Measurements from ENCODE around the gene PSMA5. TPM values are rescaled to one million over a fixed set of nuclear protein-coding genes. Genes with fewer than 3 reads are reported as not detected.
"Not testable (repeated sequence)": the region's sequence is repeated elsewhere in the genome, so short reads cannot be mapped to it uniquely, and the experiment has no call there.

PSMA5 gene
- total and polyA plus RNA-seq, 2 donors (not counting 1 experiment from before 2014, with no cell fraction given): 26.3 to 62.9 TPM

GRCh38 chr1:109475261-109475660 is 49.0 kb upstream of the PSMA5 start:
- H3K4me3 Mint-ChIP-seq: no peak overlapping the region
- Histone ChIP-seq H3K27me3 (replicated peaks in 1 of 4; ENCODE audit: control extremely low read depth in 1 of 4, control insufficient read depth in 3 of 4, insufficient read depth in 4 of 4, low read length in 3 of 4) (peaks cover 0 to 70% (median 26%) of the 10 kb centered on the region in 4 experiments), H3K4me1 (ENCODE audit: control insufficient read depth in 2 of 2, insufficient read depth in 2 of 2, low read length in 2 of 2) (no peaks in the 10 kb centered on the region), H4K20me1 (ENCODE audit: control insufficient read depth, insufficient read depth, low read length, poor library complexity, severe bottlenecking) (no peaks in the 10 kb centered on the region), H3K36me3 (replicated peaks in 1 of 2; ENCODE audit: control extremely low read depth in 1 of 2, control insufficient read depth in 1 of 2, extremely low read depth in 1 of 2, insufficient read depth in 2 of 2, low read length in 1 of 2) (no peaks in the 10 kb centered on the region), H3K4me2 (replicated peaks; ENCODE audit: low read depth, low read length, poor library complexity, severe bottlenecking) (no peak overlapping the region), H3K9ac (ENCODE audit: low read length) (no peak overlapping the region), H3K27ac (ENCODE audit: low read length in 2 of 2) (no peak overlapping the region), H3K79me2 (ENCODE audit: control insufficient read depth, insufficient read depth, low read length) (no peaks in the 10 kb centered on the region), H2AFZ (ENCODE audit: insufficient read depth, low read depth, low read length, poor library complexity, severe bottlenecking) (no peak overlapping the region), H3K9me3 (ENCODE audit: control extremely low read depth in 1 of 3, control insufficient read depth in 2 of 3, insufficient read depth in 1 of 3, low read length in 2 of 3) (peaks cover 0 to 5% (median 0%) of the 10 kb centered on the region in 3 donors), H3K4me3 (ENCODE audit: control extremely low read depth in 1 of 5, extremely low read depth in 1 of 5, insufficient read depth in 1 of 5, low read depth in 2 of 5, low read length in 4 of 5) (no peak overlapping the region)
- no peaks in the 10 kb centered on the region for H3K9me3 Mint-ChIP-seq (ENCODE audit: insufficient read depth)
- ChIA-PET POLR2A (no interaction called here), CTCF (no interaction called here)
- no peak for DNase-seq
- intact Hi-C loops (cut with micrococcal nuclease): no loop called here
- no peak for ATAC-seq (ENCODE audit: low read depth)
- peaks cover 75% of the 10 kb centered on the region for H3K27me3 Mint-ChIP-seq
- H3K27ac Mint-ChIP-seq: no peak overlapping the region
- no peaks in the 10 kb centered on the region for H3K4me1 Mint-ChIP-seq
- TF ChIP-seq EZH2 (IDR thresholded peaks at IDR 0.05; ENCODE audit: borderline replicate concordance, insufficient read depth, low read depth, low read length, poor library complexity, severe bottlenecking) (no peak), CTCF (IDR thresholded peaks at IDR 0.05) (no peak)
- WGBS (ENCODE audit: insufficient coverage): 88% methylated on average over 9 of the region's 9 CpGs

- H3K4me3 ChIP-seq (ENCODE audit: control extremely low read depth in 1 of 5, extremely low read depth in 1 of 5, insufficient read depth in 1 of 5, low read depth in 2 of 5, low read length in 4 of 5): no peak overlapping the region
- WGBS (ENCODE audit: insufficient coverage): 47% methylated on average over 1 of the region's 1 CpG
- DNase-seq (no peak), ATAC-seq (ENCODE audit: low read depth) (no peak)
- ChIA-PET POLR2A (no interaction called here), CTCF (no interaction called here)
- no peak overlapping the region for H3K4me3 Mint-ChIP-seq
- H3K9me3 Mint-ChIP-seq (ENCODE audit: insufficient read depth): no peaks in the 10 kb centered on the region
- no peaks in the 10 kb centered on the region for H3K4me1 ChIP-seq (ENCODE audit: control insufficient read depth in 2 of 2, insufficient read depth in 2 of 2, low read length in 2 of 2)
- peaks cover 74% of the 10 kb centered on the region for H3K27me3 Mint-ChIP-seq
- H3K27ac Mint-ChIP-seq: no peak overlapping the region
- no peak overlapping the region for H3K4me2 ChIP-seq (replicated peaks; ENCODE audit: low read depth, low read length, poor library complexity, severe bottlenecking)
- peaks cover 0 to 71% (median 31%) of the 10 kb centered on the region in 4 experiments for H3K27me3 ChIP-seq (replicated peaks in 1 of 4; ENCODE audit: control extremely low read depth in 1 of 4, control insufficient read depth in 3 of 4, insufficient read depth in 4 of 4, low read length in 3 of 4)
- H3K4me1 Mint-ChIP-seq: no peaks in the 10 kb centered on the region
- TF ChIP-seq EZH2 (IDR thresholded peaks at IDR 0.05; ENCODE audit: borderline replicate concordance, insufficient read depth, low read depth, low read length, poor library complexity, severe bottlenecking): no peak
- no peak for TF ChIP-seq CTCF (IDR thresholded peaks at IDR 0.05)
- intact Hi-C loops (cut with micrococcal nuclease): no loop called here
- no peak overlapping the region for H3K27ac ChIP-seq (ENCODE audit: low read length in 2 of 2)
- no peak overlapping the region for H3K9ac ChIP-seq (ENCODE audit: low read length)
- H3K36me3 ChIP-seq (replicated peaks in 1 of 2; ENCODE audit: control extremely low read depth in 1 of 2, control insufficient read depth in 1 of 2, extremely low read depth in 1 of 2, insufficient read depth in 2 of 2, low read length in 1 of 2): no peaks in the 10 kb centered on the region
- H4K20me1 ChIP-seq (ENCODE audit: control insufficient read depth, insufficient read depth, low read length, poor library complexity, severe bottlenecking): no peaks in the 10 kb centered on the region
- H3K79me2 ChIP-seq (ENCODE audit: control insufficient read depth, insufficient read depth, low read length): no peaks in the 10 kb centered on the region
- H3K9me3 ChIP-seq (ENCODE audit: control extremely low read depth in 1 of 3, control insufficient read depth in 2 of 3, insufficient read depth in 1 of 3, low read length in 2 of 3): peaks cover 0 to 5% (median 0%) of the 10 kb centered on the region in 3 donors
- no peak overlapping the region for H2AFZ ChIP-seq (ENCODE audit: insufficient read depth, low read depth, low read length, poor library complexity, severe bottlenecking)
Measured at GRCh38 chr1:109474697-109475096, 48.4 kb upstream of the PSMA5 start.

GRCh38 chr1:109473284-109474057 is 47.2 kb upstream of the PSMA5 start:
- DNase-seq; H3K4me3 Mint-ChIP-seq; H3K9ac ChIP-seq (ENCODE audit: low read length); H3K27ac Mint-ChIP-seq; H3K36me3 ChIP-seq (replicated peaks in 1 of 2; ENCODE audit: control extremely low read depth in 1 of 2, control insufficient read depth in 1 of 2, extremely low read depth in 1 of 2, insufficient read depth in 2 of 2, low read length in 1 of 2); H3K4me1 ChIP-seq (ENCODE audit: control insufficient read depth in 2 of 2, insufficient read depth in 2 of 2, low read length in 2 of 2); CTCF ChIA-PET; H3K79me2 ChIP-seq (ENCODE audit: control insufficient read depth, insufficient read depth, low read length); H3K4me1 Mint-ChIP-seq; H3K27ac ChIP-seq (ENCODE audit: low read length in 2 of 2); H4K20me1 ChIP-seq (ENCODE audit: control insufficient read depth, insufficient read depth, low read length, poor library complexity, severe bottlenecking); H3K4me2 ChIP-seq (replicated peaks; ENCODE audit: low read depth, low read length, poor library complexity, severe bottlenecking); ATAC-seq (ENCODE audit: low read depth); intact Hi-C loops (cut with micrococcal nuclease); H2AFZ ChIP-seq (ENCODE audit: insufficient read depth, low read depth, low read length, poor library complexity, severe bottlenecking); H3K4me3 ChIP-seq (ENCODE audit: control extremely low read depth in 1 of 5, extremely low read depth in 1 of 5, insufficient read depth in 1 of 5, low read depth in 2 of 5, low read length in 4 of 5); H3K9me3 Mint-ChIP-seq (ENCODE audit: insufficient read depth); H3K9me3 ChIP-seq (ENCODE audit: control extremely low read depth in 1 of 3, control insufficient read depth in 2 of 3, insufficient read depth in 1 of 3, low read length in 2 of 3): not testable (repeated sequence)
- WGBS (ENCODE audit: insufficient coverage): 88% methylated on average over 9 of the region's 12 CpGs
- H3K27me3 ChIP-seq (replicated peaks in 1 of 4; ENCODE audit: control extremely low read depth in 1 of 4, control insufficient read depth in 3 of 4, insufficient read depth in 4 of 4, low read length in 3 of 4): peaks cover 0 to 67% (median 37%) of the 10 kb centered on the region in 4 experiments
- POLR2A ChIA-PET: interaction anchor here (0.7 kb wide), 1 partner anchor 10 kb away, joined by 3 read pairs; the partner anchor contains the start of gene ATXN7L2
- peaks cover 65% of the 10 kb centered on the region for H3K27me3 Mint-ChIP-seq

All from B cell (primary cell).